Ishikawa (cell line): ENCODE data around the gene BANP.

Experiments
- CREB1 ChIP-seq: IDR thresholded peaks from 2 replicates; pipeline ENCODE4 v1.6.1; 2012; ENCODE audit warnings: low read depth
- EP300 ChIP-seq: IDR thresholded peaks from 2 replicates; pipeline ENCODE4 v1.6.1; 2012; ENCODE audit warnings: borderline replicate concordance
- FOXM1 ChIP-seq: IDR thresholded peaks from 2 replicates; pipeline ENCODE4 v1.6.1; 2012; ENCODE audit warnings: low read depth, borderline replicate concordance
- RAD21 ChIP-seq: IDR thresholded peaks from 2 replicates; pipeline ENCODE4 v1.6.1; 2012; ENCODE audit warnings: low read depth
- TCF12 ChIP-seq: IDR thresholded peaks from 2 replicates; pipeline ENCODE4 v1.6.1; 2012; ENCODE audit warnings: low read depth
- TEAD4 ChIP-seq: IDR thresholded peaks from 2 replicates; pipeline ENCODE4 v1.6.1; 2012
- YY1 ChIP-seq: IDR thresholded peaks from 2 replicates; pipeline ENCODE4 v1.6.1; 2012; ENCODE audit warnings: low read depth
- TF ChIP-seq, protein P1 (sequence below): IDR thresholded peaks from 2 replicates; pipeline ENCODE4 v1.6.1; 2012; ENCODE audit warnings: low read depth, mild to moderate bottlenecking
- TF ChIP-seq, protein P2 (sequence below): IDR thresholded peaks from 2 replicates; pipeline ENCODE4 v1.6.1; 2012

DNA sequence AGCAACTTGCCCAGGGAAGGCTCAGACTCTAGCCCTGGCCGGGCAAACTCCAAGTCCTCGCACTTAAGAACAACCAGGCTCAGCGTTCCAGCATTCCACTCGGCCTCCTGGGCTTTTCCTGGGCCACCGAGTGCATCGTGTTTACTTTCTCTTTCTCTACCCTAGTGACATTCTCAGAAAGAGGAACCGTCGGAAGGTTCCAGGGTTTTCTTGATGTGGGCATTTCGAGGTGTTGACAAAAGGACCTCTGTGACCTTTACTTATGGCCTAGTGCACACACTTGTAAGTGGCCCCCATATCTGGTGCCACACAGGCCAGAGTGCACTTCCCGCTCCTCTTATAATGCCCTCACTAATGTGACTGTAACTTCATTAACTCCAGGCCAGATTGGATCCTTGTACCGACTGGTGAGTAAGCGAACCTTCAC, 3.1 kb upstream of the BANP start:
- no peak for TF ChIP-seq RAD21
- no peak for TF ChIP-seq YY1
- TF ChIP-seq EP300 = no peak
- TF ChIP-seq, protein P1, sequence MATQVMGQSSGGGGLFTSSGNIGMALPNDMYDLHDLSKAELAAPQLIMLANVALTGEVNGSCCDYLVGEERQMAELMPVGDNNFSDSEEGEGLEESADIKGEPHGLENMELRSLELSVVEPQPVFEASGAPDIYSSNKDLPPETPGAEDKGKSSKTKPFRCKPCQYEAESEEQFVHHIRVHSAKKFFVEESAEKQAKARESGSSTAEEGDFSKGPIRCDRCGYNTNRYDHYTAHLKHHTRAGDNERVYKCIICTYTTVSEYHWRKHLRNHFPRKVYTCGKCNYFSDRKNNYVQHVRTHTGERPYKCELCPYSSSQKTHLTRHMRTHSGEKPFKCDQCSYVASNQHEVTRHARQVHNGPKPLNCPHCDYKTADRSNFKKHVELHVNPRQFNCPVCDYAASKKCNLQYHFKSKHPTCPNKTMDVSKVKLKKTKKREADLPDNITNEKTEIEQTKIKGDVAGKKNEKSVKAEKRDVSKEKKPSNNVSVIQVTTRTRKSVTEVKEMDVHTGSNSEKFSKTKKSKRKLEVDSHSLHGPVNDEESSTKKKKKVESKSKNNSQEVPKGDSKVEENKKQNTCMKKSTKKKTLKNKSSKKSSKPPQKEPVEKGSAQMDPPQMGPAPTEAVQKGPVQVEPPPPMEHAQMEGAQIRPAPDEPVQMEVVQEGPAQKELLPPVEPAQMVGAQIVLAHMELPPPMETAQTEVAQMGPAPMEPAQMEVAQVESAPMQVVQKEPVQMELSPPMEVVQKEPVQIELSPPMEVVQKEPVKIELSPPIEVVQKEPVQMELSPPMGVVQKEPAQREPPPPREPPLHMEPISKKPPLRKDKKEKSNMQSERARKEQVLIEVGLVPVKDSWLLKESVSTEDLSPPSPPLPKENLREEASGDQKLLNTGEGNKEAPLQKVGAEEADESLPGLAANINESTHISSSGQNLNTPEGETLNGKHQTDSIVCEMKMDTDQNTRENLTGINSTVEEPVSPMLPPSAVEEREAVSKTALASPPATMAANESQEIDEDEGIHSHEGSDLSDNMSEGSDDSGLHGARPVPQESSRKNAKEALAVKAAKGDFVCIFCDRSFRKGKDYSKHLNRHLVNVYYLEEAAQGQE = no peak
- TF ChIP-seq FOXM1 = no peak
- TF ChIP-seq TCF12 = no peak
- 0 out of 2 replicates have a peak, but pooled peaks have one; percentile 1 for TF ChIP-seq TEAD4
- TF ChIP-seq CREB1 = no peak
- TF ChIP-seq, protein P2, sequence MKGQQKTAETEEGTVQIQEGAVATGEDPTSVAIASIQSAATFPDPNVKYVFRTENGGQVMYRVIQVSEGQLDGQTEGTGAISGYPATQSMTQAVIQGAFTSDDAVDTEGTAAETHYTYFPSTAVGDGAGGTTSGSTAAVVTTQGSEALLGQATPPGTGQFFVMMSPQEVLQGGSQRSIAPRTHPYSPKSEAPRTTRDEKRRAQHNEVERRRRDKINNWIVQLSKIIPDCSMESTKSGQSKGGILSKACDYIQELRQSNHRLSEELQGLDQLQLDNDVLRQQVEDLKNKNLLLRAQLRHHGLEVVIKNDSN = no peak
